Hematopoietic multipotent progenitor cell treated with erythropoietin and hydrocortisone succinate and interleukin-3 and kit ligand, for 6 days (in vitro differentiated cells): Measurements from ENCODE around the gene COG7.
"Not testable (repeated sequence)": the region's sequence is repeated elsewhere in the genome, so short reads cannot be mapped to it uniquely, and the experiment has no call there.

Experiments used
- DNase-seq: peaks from one replicate; pipeline ENCODE4 v3.0.0-alpha.2; 2015

Gene COG7

DNA sequence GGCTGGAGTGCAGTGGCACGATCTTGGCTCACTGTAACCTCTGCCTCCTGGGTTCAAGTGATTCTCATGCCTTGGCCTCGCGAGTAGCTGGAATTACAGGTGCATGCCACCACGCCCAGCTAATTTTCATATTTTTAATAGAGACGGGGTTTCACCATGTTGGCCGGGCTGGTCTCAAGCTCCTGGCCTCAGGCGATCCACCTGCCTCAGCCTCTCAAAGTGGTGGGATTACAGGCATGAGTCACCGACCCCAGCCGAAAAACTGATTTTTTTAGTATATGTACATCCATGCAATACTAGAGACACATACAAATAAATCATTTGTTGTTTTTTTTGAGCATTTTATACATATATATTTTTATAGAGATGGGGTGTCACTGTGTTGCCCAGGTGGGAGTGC is 71.3 kb downstream of the COG7 start:
- DNase-seq: not testable (repeated sequence)

- DNase-seq: no peak
These were observed 72.5 kb downstream of the COG7 start for GRCh38 chr16:23380501-23380951.

DNA sequence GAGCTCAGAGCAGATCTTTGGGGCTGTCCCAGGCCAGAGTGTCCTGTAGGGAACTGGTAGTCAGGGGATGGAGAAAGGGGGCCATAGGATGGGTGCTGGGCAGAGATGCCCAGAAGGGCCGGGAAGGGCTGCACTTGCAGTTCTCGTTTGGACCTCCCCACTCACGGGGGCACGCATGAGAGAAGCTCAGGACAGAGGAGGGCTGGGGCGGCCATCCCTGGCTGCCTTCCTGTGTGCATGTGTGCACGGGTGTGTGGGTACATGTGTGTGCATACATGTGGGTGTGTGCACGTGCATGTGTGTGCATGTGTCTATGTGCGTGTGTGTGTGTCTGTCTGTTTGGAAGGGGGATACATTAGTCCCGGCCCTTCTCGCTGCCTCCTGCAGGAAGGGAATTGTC is 73.3 kb downstream of the COG7 start:
- no peak for DNase-seq

- DNase-seq: no peak
These were observed 74.1 kb downstream of the COG7 start for GRCh38 chr16:23378921-23379320.

DNA sequence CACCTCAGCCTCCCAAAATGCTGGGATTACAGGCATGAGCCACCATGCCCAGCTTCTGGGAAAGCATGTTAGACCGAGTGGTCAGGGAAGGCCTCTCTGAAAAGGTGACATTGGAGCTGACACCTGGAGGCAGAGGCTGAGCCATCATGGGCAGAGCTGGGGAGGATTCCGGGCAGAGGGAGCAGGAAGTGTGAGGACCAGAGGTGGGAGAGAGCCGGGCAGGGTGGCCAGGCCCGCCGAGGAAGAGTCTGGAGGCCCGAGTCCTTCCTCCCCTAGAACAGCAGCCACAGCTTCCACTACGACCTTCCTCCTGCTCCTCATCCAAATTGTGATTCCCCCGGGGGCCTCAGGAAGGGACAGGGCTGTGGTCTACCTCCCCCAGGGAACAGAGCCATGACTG is 74.7 kb downstream of the COG7 start:
- DNase-seq: no peak

GRCh38 chr16:23377071-23377931 is 75.7 kb downstream of the COG7 start:
- no peak for DNase-seq

DNA sequence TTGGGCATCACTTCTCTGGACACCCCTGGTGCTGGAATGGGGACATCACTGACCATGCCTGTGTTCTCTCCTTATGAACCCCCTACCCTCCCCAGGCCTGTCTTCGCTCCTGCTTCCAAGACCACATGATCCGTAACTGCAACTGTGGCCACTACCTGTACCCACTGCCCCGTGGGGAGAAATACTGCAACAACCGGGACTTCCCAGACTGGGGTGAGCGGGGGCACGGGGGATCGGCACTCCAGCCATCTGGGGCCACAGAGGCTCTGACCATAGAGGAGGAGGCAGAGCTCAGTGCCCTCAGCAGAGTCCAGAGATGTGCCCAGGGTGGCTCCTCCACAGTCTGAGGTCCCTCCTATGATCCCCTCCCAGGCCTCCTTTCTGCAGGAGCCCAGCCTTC is 77.3 kb downstream of the COG7 start:
- no peak for DNase-seq

DNA sequence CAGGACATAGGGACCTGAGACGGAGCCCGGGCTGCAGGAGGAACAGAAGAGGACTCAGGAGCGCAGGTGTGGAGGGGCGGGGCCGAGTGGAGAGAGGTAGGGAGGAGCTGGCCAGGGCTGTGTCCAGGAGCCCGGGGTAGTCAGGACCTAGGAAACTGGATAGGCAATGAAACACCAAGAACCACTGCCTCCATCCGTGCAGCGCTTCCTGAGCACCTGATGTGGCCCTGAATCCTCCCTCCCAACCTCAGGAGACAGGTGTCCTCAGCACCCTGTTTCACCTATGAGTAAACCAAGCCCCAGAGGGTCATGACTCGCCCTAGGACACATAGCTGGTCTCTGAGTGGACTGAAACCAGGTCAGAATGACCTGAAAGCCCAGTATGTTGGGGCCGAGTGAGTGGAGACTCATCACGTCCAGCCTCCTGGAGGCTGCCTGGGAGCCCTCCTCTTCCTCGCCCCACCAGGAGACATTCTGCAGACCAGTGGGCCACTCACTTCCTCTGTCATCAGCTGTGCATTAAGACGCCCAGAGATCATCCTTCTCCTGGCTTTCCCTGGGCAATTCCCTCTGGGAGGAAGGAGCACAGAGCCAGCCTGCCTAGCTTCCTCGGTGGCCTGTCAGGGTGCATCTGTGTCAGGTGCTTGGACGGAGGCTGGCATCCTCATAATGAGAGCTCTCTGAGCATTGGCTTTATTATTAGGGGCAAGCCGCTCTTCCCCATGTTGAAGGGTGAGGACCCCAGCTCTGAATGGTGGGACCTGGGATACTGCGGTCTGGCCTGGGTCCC is 78.1 kb downstream of the COG7 start:
- no peak for DNase-seq

DNA sequence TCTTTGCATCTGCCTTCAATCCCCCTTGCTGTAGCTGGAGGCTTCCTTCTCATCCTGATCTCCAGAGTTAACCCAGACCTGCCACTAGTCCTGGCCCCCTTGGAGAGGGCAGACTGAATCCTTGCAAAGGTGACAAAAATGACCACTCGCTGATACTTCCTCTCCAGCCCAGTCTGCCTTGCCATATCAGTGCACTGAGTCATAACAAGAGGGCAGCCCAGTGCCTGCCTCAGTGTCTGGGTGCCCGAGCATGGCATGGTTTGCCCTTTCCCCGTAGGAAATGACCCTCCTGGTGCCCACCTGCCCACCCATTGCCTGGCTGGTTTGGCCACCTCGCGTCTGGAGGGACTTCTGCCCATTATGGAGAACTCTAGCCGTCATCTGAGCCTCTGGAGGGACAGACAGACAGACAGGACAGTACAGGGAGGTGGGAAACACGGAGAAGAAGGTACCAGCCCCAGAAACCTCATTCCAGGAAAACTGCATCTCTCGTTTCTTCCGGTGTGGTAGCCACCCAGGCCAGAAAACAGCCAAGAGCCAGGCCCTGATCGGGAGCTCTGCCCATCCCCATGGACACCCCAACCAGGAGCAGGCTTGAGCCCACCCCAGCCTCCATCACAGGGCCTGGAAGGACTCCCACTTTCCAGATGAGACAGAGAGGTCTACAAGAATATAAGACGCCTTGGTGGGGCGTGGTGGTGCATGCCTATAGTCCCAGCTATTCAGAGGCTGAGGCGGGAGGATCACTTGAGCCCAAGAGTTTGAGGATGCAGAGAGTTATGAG is 79.4 kb downstream of the COG7 start:
- DNase-seq: no peak

DNA sequence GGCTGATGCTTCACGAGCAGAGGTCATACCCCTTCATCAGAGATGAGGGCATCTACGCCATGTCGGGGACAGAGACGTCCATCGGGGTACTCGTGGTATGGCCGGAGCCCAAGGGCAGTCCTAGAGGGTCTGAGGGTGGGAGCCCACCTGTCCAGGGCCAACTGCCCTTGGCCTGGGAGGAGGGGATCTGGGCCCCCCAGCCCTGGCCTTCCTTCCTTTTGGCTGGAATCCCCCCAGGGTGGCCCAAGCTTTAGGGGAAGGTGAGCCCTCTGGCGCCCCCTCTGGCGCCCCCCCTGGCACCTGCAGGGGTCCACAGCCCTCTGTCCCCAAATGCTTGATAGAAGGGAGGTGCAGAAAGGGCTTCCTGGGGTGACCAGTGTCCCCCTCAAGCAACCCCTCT is 81.6 kb downstream of the COG7 start:
- DNase-seq: no peak

DNA sequence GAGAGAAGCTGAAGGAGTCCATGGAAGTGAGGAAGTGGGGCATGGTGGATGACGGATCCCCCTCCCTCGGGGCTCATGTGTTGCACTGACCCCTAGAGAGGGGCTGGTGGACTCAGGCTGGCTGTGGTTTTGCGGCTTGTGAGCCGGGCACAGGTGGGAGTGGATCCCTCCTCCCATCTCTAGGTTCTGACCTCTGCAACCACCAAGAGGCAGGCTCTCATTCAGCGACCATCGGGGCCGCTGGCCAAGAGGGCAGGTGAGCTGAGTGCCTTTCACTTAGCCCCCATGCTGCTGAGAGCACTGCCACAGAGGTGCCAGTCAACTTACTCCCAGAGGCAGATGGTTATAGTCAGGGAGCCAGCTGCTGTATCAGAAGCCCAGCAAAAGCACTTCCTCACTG is 83.6 kb downstream of the COG7 start:
- DNase-seq: no peak

GRCh38 chr16:23368469-23368868 is 84.5 kb downstream of the COG7 start:
- no peak for DNase-seq

- DNase-seq: no peak
These were observed 85.0 kb downstream of the COG7 start for GRCh38 chr16:23367988-23368387.

GRCh38 chr16:23367564-23367963 is 85.4 kb downstream of the COG7 start:
- DNase-seq: no peak

GRCh38 chr16:23366341-23366740 is 86.6 kb downstream of the COG7 start:
- DNase-seq: not testable (repeated sequence)

DNA sequence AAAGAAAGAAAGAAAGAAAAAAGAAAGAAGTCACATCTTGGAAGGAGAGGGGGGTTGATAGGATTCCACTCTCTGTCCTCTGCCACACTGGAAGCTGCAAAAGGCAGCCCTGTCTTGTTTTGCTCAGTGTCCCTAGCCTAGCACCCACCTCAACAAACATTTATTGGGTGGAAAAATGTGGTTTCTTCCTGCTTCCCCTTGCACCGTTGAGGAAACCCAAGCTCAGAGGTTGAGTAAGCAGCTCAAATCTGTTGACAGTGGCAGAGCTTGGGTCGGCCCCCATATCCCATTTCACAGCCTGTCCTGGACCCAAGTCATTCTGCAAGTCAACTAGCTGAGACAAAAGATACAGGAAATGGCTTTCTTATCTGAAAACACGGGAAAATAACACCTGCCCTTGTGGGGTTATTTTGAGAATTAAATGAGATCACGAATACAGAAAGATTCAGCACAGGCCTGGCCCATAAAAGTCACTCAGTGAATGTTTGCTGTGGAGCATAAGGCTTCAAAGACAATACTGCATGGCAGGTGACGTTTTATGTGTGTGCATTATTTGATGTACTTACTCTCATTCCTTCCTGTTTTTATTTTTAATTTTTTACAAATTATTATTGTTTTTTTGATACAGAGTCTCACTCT is 87.3 kb downstream of the COG7 start:
- DNase-seq: no peak

- DNase-seq: no peak
These were observed 90.3 kb downstream of the COG7 start for GRCh38 chr16:23362460-23363317.

DNA sequence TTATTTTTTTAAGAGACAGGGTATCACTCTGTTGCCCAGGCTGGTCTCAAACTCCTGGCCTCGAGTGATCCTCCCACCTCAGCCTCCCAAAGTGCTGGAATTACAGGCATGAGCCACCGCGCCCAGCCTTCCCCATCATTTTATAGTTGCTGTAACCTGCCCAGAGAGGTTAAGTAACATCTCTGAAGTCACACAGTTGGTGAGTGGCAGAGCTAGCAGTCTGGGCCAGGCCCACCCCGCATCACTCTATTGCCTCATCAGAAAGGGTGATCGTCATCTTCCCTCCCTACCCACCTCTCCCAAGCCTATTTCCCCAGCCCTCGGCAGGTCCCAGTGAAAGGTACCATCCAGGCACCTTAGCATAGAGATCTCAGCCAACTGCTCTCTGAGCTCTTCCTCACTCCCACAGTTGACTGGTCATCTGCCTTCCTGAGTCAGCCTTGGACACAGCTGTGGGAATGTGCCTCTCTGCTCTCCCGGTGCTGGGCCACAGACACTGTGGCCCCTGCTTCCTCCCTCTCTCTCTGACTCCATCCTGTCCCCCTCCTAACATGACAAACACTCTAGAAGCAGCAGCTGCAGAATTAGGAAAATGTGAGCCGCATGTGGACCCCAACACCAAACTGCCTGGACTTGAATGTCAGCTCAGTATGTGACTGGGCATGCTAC is 93.8 kb downstream of the COG7 start:
- no peak for DNase-seq

DNA sequence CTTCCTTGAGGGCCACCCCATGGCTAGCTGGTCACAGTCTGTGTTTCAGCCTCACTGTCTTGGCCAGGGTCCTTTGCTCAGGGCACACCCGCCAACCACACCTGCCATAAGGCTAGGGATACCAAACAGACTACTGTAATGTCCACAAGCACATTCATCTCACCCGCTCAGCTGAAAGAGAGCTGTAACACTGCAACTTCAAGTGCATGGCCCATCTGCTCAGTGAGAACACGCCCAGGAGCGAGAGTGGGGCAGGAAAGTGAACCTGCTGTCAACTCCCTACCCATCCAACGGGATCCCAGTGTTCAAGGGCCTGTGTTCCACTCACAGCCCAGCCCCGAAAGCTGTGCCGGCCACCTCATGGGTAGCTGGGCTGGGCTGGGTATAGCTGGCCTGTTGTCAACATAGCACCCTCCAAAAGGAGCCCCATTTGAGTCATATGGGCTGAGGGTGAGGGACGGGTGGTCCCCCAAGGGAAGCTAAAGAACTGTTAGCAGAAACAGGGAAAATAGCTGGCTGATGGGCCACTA is 95.2 kb downstream of the COG7 start:
- no peak for DNase-seq

DNA sequence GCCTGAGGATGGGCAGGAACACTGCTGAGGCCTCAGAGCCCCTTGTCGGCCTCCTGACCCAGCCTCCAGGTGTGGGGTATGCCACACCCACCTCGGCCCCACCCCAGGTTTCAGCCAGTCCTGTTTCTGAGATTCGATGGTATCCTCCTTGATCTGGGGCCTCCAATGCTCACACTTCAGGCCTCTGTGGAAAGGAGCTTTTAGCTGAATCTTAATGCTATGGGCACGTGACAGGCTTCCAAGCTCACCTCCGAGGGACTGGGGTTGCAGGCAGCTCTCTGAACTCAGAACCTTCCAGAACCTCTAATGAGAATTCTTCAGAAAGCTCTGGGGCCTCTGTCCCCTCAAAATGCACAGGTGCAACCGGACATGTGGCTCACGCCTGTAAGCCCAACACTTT is 96.0 kb downstream of the COG7 start:
- no peak for DNase-seq

GRCh38 chr16:23355106-23355670 is 97.8 kb downstream of the COG7 start:
- DNase-seq: no peak
